Naive thymus-derived CD4-positive, alpha-beta T cell (primary cell): ENCODE data around the gene ACO2. TPM values are rescaled to one million over a fixed set of nuclear protein-coding genes. Genes with fewer than 3 reads are reported as not detected.

Source experiments
- ATAC-seq: fragments of 150-1000 bp; cut with Tn5 transposase; 2 replicates; pipeline ENCODE4 v1.10.0; 2021; ENCODE audit warnings: mild to moderate bottlenecking, moderate library complexity
- CTCF ChIA-PET: fragments of 350-600 bp; sonication (Branson Sonifier 250); formaldehyde crosslinking; loops from one replicate; lab custom pipeline; 2021; ENCODE audit warnings: antibody characterized with exemption; lab: Charles Lee
- POLR2A ChIA-PET: fragments of 350-600 bp; sonication (Branson Sonifier 250); formaldehyde crosslinking; loops from one replicate; lab custom pipeline; 2021; ENCODE audit warnings: antibody characterized with exemption, inconsistent platforms; lab: Charles Lee
- DNase-seq, 9 donors: peaks; one replicate each; pipeline versions ENCODE4 v3.0.0 to v3.0.0-alpha.2; 2020 to 2022; ENCODE audit warnings: mixed read lengths in 1 of 9
- H3K27ac ChIP-seq: one replicate; pipeline ENCODE4 v1.7.0; 2013; ENCODE audit warnings: mild to moderate bottlenecking, low read depth, low read length, moderate library complexity
- H3K27me3 ChIP-seq, 2 donors: one replicate each; pipeline ENCODE4 v1.7.0; 2013; ENCODE audit warnings: low read length in 2 of 2, mild to moderate bottlenecking in 2 of 2, moderate library complexity in 2 of 2; ENCODE audit not compliant: control insufficient read depth in 2 of 2, insufficient read depth in 2 of 2
- H3K36me3 ChIP-seq, 3 experiments: 1 replicate in 2 of 3; 2 replicates in 1 of 3; pipeline ENCODE4 v1.7.0; 2013; ENCODE audit warnings: low read length in 3 of 3, mild to moderate bottlenecking in 3 of 3, moderate library complexity in 1 of 3; ENCODE audit not compliant: insufficient read depth in 3 of 3, control insufficient read depth in 2 of 3
- H3K4me1 ChIP-seq, 2 donors: one replicate each; pipeline ENCODE4 v1.7.0; 2013; ENCODE audit warnings: low read length in 2 of 2, mild to moderate bottlenecking in 2 of 2, moderate library complexity in 1 of 2; ENCODE audit not compliant: control insufficient read depth in 2 of 2, insufficient read depth in 2 of 2
- H3K4me3 ChIP-seq: 2 replicates; pipeline ENCODE4 v1.7.0; 2013; ENCODE audit warnings: mild to moderate bottlenecking, low read length
- H3K9me3 ChIP-seq, 3 experiments: 1 replicate in 2 of 3; 2 replicates in 1 of 3; pipeline ENCODE4 v1.7.0; 2013; ENCODE audit warnings: low read length in 3 of 3; ENCODE audit not compliant: control insufficient read depth in 2 of 3
- H3K27ac Mint-ChIP-seq, 9 donors: one replicate each; pipeline ENCODE4 v1.8.0; 2020 to 2022; ENCODE audit warnings: mixed read lengths in 9 of 9, mild to moderate bottlenecking in 8 of 9, moderate library complexity in 5 of 9, inconsistent platforms in 2 of 9
- H3K27me3 Mint-ChIP-seq, 5 donors: one replicate each; pipeline ENCODE4 v1.8.0; 2021 to 2022; ENCODE audit warnings: mixed read lengths in 5 of 5, mild to moderate bottlenecking in 1 of 5
- H3K36me3 Mint-ChIP-seq, 5 donors: one replicate each; pipeline ENCODE4 v1.8.0; 2020 to 2022; ENCODE audit warnings: mixed read lengths in 5 of 5, mild to moderate bottlenecking in 3 of 5, inconsistent platforms in 1 of 5
- H3K4me1 Mint-ChIP-seq, 7 donors: one replicate each; pipeline ENCODE4 v1.8.0; 2020 to 2022; ENCODE audit warnings: mixed read lengths in 7 of 7, mild to moderate bottlenecking in 3 of 7, inconsistent platforms in 1 of 7
- H3K4me3 Mint-ChIP-seq, 10 donors: one replicate each; pipeline ENCODE4 v1.8.0; 2020 to 2022; ENCODE audit warnings: mild to moderate bottlenecking in 10 of 10, mixed read lengths in 10 of 10, moderate library complexity in 6 of 10, inconsistent platforms in 2 of 10
- H3K9me3 Mint-ChIP-seq, 11 donors: one replicate each; pipeline ENCODE4 v1.8.0; 2020 to 2022; ENCODE audit warnings: mixed read lengths in 11 of 11, mild to moderate bottlenecking in 4 of 11, inconsistent platforms in 1 of 11, moderate library complexity in 1 of 11
- intact Hi-C, 2 donors: fragments of 100-400 bp; cut with micrococcal nuclease; formaldehyde crosslinking; loops; one replicate each; pipeline ENCODE4 v1.15.1; 2023
- polyA plus RNA-seq, 2 donors: library from polyadenylated mRNA; unstranded; fragments of 300-500 nt; fragmentation: Illumina TruSeq; gene quantifications; one replicate each; pipeline ENCODE4 v1.2.3, GENCODE V29; 2021
- total RNA-seq, 6 experiments: library from RNA in 5 of 6; stranded (reverse) in 5 of 6; gene quantifications; 1 replicate in 5 of 6; 2 replicates in 1 of 6; pipeline ENCODE4 v1.2.3 and lab custom pipeline; 2021 to 2026

Gene ACO2
- total and polyA plus RNA-seq, 7 experiments from 2014 or later: 60.5 to 101 (median 70.3) TPM

DNA sequence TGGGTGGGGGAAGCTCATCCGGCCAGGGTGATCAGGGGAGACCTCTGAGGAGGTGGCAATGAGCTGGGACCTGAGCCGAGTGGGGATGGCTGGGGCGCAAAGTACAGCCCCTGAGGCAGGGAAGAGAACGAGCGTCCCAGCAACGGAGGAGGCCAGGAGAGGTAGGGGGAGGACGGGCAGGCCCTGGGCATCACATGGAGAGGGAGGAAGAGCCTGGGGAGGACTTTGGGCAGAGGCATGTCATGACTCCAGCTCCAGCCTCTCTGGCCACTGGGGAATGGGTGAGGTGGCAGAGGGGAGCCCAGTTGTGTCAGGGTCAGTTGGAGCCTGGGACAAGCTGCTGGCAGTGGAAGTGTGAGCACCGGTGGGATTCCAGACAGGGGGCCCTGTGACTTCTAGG lies 109.2 kb downstream of the ACO2 start:
- Histone ChIP-seq H3K9me3 (no peaks in the 10 kb centered on the region), H3K36me3 (peaks cover 0 to 74% (median 0%) of the 10 kb centered on the region in 3 experiments), H3K4me1 (no peaks in the 10 kb centered on the region), H3K27me3 (no peaks in the 10 kb centered on the region), H3K27ac (no peak overlapping the region), H3K4me3 (no peak overlapping the region)
- ATAC-seq (no peak), DNase-seq (no peak)
- Mint-ChIP-seq H3K27ac (no peak overlapping the region), H3K9me3 (no peaks in the 10 kb centered on the region), H3K27me3 (no peaks in the 10 kb centered on the region), H3K36me3 (peaks cover 0 to 27% (median 4%) of the 10 kb centered on the region in 5 donors), H3K4me1 (peaks cover 0 to 5% (median 0%) of the 10 kb centered on the region in 7 donors), H3K4me3 (no peak overlapping the region)
- intact Hi-C loops: no loop called here
- POLR2A ChIA-PET: no interaction called here
- CTCF ChIA-PET: no interaction called here

Other genes starting within 250 kb of the ACO2 start
- 1 to 10 TPM in 2 of 5 experiments, under 1 TPM in 3; 0.31 to 1.8 (median 0.94) TPM for gene CHADL, start 228.2 kb upstream of the ACO2 start, total RNA-seq
- under 1 TPM; 0.60 to 0.89 TPM for gene CHADL, start 228.2 kb upstream of the ACO2 start, polyA plus RNA-seq
- 100 to 1,000 TPM in 1 of 5 experiments, 10 to 100 TPM in 4; 60.7 to 122 (median 72.4) TPM for gene RANGAP1, start 182.9 kb upstream of the ACO2 start, total RNA-seq
- gene RANGAP1, start 182.9 kb upstream of the ACO2 start, polyA plus RNA-seq: 10 to 100 TPM; 22.8 to 40.6 TPM
- 10 to 100 TPM; 36.9 to 65.9 (median 42.7) TPM for gene ZC3H7B, start 167.6 kb upstream of the ACO2 start, total RNA-seq
- gene ZC3H7B, start 167.6 kb upstream of the ACO2 start, polyA plus RNA-seq: 1 to 10 TPM; 1.7 to 2.7 TPM
- gene TEF, start 87.2 kb upstream of the ACO2 start, total RNA-seq: 1 to 10 TPM; 3.8 to 8.4 (median 6.2) TPM
- 1 to 10 TPM; 3.5 to 6.4 TPM for gene TEF, start 87.2 kb upstream of the ACO2 start, polyA plus RNA-seq
- gene TOB2, start 22.3 kb upstream of the ACO2 start, total RNA-seq: 10 to 100 TPM; 19.3 to 37.8 (median 29.8) TPM
- gene TOB2, start 22.3 kb upstream of the ACO2 start, polyA plus RNA-seq: 1 to 10 TPM; 8.2 to 9.7 TPM
- gene PHF5A, start 425 bp upstream of the ACO2 start, total RNA-seq: 10 to 100 TPM; 27.8 to 63.9 (median 36.0) TPM
- 10 to 100 TPM; 22.4 to 25.8 TPM for gene PHF5A, start 425 bp upstream of the ACO2 start, polyA plus RNA-seq
- 10 to 100 TPM; 21.7 to 59.6 (median 28.5) TPM for gene POLR3H, start 75.4 kb downstream of the ACO2 start, total RNA-seq
- gene POLR3H, start 75.4 kb downstream of the ACO2 start, polyA plus RNA-seq: 10 to 100 TPM; 24.2 to 32.2 TPM
- not detected for gene CSDC2, start 91.9 kb downstream of the ACO2 start, total RNA-seq
- not detected for gene CSDC2, start 91.9 kb downstream of the ACO2 start, polyA plus RNA-seq
- gene PMM1, start 120.7 kb downstream of the ACO2 start, total RNA-seq: 10 to 100 TPM; 22.5 to 34.3 (median 26.9) TPM
- 10 to 100 TPM; 40.7 to 42.8 TPM for gene PMM1, start 120.7 kb downstream of the ACO2 start, polyA plus RNA-seq
- gene DESI1, start 151.9 kb downstream of the ACO2 start, total RNA-seq: 10 to 100 TPM; 17.4 to 45.7 (median 24.5) TPM
- 10 to 100 TPM; 10.9 to 14.4 TPM for gene DESI1, start 151.9 kb downstream of the ACO2 start, polyA plus RNA-seq
- 100 to 1,000 TPM; 139 to 270 (median 160) TPM for gene XRCC6, start 152.2 kb downstream of the ACO2 start, total RNA-seq
- gene XRCC6, start 152.2 kb downstream of the ACO2 start, polyA plus RNA-seq: 100 to 1,000 TPM; 458 to 542 TPM
- gene SNU13, start 219.8 kb downstream of the ACO2 start, total RNA-seq: 100 to 1,000 TPM; 117 to 180 (median 122) TPM
- gene SNU13, start 219.8 kb downstream of the ACO2 start, polyA plus RNA-seq: 100 to 1,000 TPM; 283 to 295 TPM
- 10 to 100 TPM; 40.4 to 69.0 (median 61.4) TPM for gene MEI1, start 230.4 kb downstream of the ACO2 start, total RNA-seq
- gene MEI1, start 230.4 kb downstream of the ACO2 start, polyA plus RNA-seq: 100 to 1,000 TPM; 105 to 112 TPM